ENCODE data around the gene ISOC1. TPM values are rescaled to one million over a fixed set of nuclear protein-coding genes. Genes with fewer than 3 reads are reported as not detected.

Gene ISOC1
- total RNA-seq, 1 donor from 2014 or later: 5.1 TPM

DNA sequence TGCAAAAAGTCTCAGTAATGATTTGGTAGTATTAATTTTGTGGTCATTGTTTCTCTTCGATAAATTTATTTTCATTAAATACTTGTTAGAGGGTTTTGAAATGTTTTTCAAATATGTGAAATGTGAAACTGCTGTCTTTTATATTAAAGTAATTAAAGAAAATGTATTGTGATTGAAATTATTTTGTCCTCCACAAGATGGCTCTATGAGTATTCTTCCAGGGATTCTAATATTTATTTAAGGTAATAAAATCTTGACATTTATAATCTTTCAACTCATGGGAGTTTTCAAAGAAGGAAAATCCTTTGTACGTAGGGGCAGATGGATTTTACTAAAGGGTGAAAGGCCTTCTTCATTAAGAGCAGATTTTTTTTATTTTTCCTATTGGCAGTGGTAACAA is 19.3 kb downstream of the ISOC1 start:
- Histone ChIP-seq H3K27me3 (no peaks in the 10 kb centered on the region), H3K4me1 (no peaks in the 10 kb centered on the region), H3K4me3 (no peak overlapping the region), H3K9me3 (no peaks in the 10 kb centered on the region), H3K36me3 (peaks cover 3 to 8% of the 10 kb centered on the region in 2 donors), H3K27ac (no peak overlapping the region)
- DNase-seq (ENCODE audit: low spot score in 2 of 2): no peak
- intact Hi-C loops (cut with DNase I): no loop called here
- TF ChIP-seq, protein P1, sequence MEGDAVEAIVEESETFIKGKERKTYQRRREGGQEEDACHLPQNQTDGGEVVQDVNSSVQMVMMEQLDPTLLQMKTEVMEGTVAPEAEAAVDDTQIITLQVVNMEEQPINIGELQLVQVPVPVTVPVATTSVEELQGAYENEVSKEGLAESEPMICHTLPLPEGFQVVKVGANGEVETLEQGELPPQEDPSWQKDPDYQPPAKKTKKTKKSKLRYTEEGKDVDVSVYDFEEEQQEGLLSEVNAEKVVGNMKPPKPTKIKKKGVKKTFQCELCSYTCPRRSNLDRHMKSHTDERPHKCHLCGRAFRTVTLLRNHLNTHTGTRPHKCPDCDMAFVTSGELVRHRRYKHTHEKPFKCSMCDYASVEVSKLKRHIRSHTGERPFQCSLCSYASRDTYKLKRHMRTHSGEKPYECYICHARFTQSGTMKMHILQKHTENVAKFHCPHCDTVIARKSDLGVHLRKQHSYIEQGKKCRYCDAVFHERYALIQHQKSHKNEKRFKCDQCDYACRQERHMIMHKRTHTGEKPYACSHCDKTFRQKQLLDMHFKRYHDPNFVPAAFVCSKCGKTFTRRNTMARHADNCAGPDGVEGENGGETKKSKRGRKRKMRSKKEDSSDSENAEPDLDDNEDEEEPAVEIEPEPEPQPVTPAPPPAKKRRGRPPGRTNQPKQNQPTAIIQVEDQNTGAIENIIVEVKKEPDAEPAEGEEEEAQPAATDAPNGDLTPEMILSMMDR (IDR thresholded peaks at IDR 0.05): no peak

DNA sequence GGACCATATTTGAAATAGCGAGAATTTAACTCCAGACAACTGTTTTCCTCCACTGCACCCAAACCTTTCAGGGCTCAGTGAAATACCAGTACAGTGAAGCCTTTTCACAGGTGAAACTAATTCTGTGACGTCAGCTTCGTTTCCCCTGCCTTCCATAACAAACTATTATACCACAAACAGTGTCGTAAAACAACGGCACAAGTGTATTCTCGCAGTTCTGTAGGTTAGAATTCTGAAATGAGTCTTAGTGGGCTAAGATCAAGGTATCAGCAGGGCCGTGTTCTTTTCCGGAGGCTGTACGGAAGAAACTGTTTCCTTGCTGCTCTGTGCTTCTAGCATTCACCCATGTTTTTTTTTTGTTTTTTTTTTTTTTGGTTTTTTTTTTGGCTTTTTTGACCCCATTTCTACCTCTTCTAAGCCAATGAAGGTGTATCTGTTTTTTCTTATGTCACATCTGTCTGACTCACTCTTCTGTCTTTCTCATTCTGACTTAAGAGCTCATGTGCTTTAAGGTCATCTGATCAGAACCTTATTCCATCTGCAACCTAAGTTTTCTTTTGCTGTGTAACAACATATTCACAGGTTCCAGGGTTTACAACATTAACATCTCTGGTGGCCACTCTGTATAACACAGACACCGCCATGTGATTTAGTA is 20.1 kb downstream of the ISOC1 start:
- no peak overlapping the region for H3K27ac ChIP-seq
- intact Hi-C loops (cut with DNase I): no loop called here

DNA sequence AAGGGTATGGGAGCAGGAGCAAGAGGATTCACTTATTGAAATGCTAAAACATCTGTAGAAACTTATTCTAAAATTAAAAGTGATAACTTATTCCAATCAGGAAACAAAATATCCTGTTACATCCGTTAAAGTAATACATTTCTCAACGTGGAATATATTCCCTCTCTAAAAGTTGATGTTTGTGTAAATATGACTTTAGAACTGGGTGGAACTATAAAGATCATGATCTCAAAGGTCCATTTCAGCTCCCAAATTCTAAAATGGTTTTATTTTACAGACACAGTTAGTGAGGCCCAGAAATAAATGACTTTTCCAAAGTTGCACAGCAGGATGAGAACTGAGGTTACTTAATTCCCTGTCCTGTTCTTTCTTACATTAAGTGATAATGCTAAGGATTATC is 21.1 kb downstream of the ISOC1 start:
- no peak overlapping the region for H3K27ac ChIP-seq
- TF ChIP-seq, protein P1 (IDR thresholded peaks at IDR 0.05): no peak
- peaks cover 3 to 8% of the 10 kb centered on the region in 2 donors for H3K36me3 ChIP-seq
- H3K4me1 ChIP-seq: no peaks in the 10 kb centered on the region
- no peak for DNase-seq (ENCODE audit: low spot score in 2 of 2)
- no peaks in the 10 kb centered on the region for H3K9me3 ChIP-seq
- intact Hi-C loops (cut with DNase I): no loop called here
- H3K4me3 ChIP-seq: no peak overlapping the region
- no peaks in the 10 kb centered on the region for H3K27me3 ChIP-seq

More for the DNA sequence above, 20.1 kb downstream of the ISOC1 start:
- Histone ChIP-seq H3K27me3 (no peaks in the 10 kb centered on the region), H3K4me3 (no peak overlapping the region), H3K36me3 (peaks cover 3 to 8% of the 10 kb centered on the region in 2 donors), H3K9me3 (no peaks in the 10 kb centered on the region), H3K4me1 (no peaks in the 10 kb centered on the region)
- DNase-seq (ENCODE audit: low spot score in 2 of 2): no peak
- TF ChIP-seq, protein P1 (IDR thresholded peaks at IDR 0.05): no peak

DNA sequence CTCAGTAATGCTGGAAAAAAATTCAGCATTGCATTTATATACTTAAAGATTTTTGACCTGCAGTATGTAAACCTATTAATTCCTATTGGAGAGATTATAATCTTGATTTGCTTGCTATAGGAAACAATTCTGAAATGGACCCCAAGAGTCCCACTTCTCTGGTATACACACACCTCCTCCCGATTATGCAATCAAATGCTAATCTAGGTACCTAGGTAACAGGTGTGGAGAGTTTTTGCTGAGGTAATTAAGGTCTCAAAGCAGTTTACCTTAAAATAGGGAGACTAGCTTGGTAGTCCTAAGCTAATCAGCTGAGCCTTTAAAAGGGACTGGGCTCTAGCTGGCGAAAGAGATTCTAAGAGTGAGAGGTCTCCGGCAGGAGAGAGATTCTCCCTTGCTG is 22.2 kb downstream of the ISOC1 start:
- no peak for DNase-seq (ENCODE audit: low spot score in 2 of 2)
- H3K27ac ChIP-seq: no peak overlapping the region
- intact Hi-C loops (cut with DNase I): no loop called here
- TF ChIP-seq, protein P1 (IDR thresholded peaks at IDR 0.05): no peak
- H3K4me3 ChIP-seq: no peak overlapping the region
- no peaks in the 10 kb centered on the region for H3K9me3 ChIP-seq
- no peaks in the 10 kb centered on the region for H3K4me1 ChIP-seq
- H3K36me3 ChIP-seq: peaks cover 3 to 8% of the 10 kb centered on the region in 2 donors
- H3K27me3 ChIP-seq: no peaks in the 10 kb centered on the region

DNA sequence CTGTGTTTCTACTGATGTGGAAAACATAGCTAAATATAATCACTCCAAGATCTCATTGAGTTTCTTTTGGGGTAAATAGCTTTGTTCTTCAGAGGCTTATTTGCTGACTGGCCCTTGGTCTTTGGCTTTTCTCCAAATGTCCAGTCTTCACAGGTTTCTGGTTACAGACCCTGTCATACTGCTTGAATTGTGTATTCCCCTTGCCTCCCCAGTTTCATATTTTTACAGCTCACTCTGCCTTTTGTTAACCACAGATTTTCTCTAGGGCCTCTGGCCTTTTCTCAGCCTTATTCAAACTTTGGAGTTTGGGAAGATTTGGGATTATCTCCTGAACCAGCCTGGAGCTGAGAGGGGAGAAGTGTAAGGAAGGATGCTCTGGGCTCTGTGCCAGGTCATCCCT is 23.9 kb downstream of the ISOC1 start:
- Histone ChIP-seq H3K4me3 (no peak overlapping the region), H3K27me3 (no peaks in the 10 kb centered on the region), H3K9me3 (no peaks in the 10 kb centered on the region), H3K4me1 (no peaks in the 10 kb centered on the region), H3K36me3 (peaks cover 1 to 3% of the 10 kb centered on the region in 2 donors), H3K27ac (no peak overlapping the region)
- TF ChIP-seq, protein P1 (IDR thresholded peaks at IDR 0.05): no peak
- no peak for DNase-seq (ENCODE audit: low spot score in 2 of 2)
- intact Hi-C loops (cut with DNase I): no loop called here

DNA sequence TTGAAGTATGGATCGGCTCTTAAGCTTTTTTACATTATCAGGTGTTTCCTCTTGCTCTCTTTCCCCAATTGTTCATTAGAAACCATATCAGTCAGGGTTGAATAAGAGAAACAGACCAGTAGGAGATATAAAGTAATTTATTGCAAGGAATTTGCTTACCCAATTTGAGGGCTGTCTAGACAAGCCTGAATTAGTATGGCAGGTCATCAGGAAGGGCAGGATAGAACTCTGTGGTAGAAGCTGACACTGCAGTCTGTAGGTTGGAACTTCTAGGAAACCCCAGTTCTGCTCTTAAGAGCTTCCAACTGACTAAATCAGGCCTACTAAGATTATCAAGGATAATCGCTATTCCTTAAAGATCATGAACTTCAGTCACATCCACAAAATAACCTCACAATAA is 24.3 kb downstream of the ISOC1 start:
- H3K36me3 ChIP-seq: peaks cover 0 to 3% of the 10 kb centered on the region in 2 donors
- H3K4me1 ChIP-seq: no peaks in the 10 kb centered on the region
- H3K9me3 ChIP-seq: no peaks in the 10 kb centered on the region
- H3K27ac ChIP-seq: no peak overlapping the region
- TF ChIP-seq, protein P1 (IDR thresholded peaks at IDR 0.05): no peak
- no peak for DNase-seq (ENCODE audit: low spot score in 2 of 2)
- H3K27me3 ChIP-seq: no peaks in the 10 kb centered on the region
- intact Hi-C loops (cut with DNase I): no loop called here
- H3K4me3 ChIP-seq: no peak overlapping the region

All from ascending aorta (tissue), 2 donors.